ENCODE data around the gene MCTP1. TPM values are rescaled to one million over a fixed set of nuclear protein-coding genes. Genes with fewer than 3 reads are reported as not detected.
"Not testable (repeated sequence)": the region's sequence is repeated elsewhere in the genome, so short reads cannot be mapped to it uniquely, and the experiment has no call there.

MCTP1 gene
- polyA plus RNA-seq, 4 donors: 4.0 to 5.6 (median 5.0) TPM

DNA sequence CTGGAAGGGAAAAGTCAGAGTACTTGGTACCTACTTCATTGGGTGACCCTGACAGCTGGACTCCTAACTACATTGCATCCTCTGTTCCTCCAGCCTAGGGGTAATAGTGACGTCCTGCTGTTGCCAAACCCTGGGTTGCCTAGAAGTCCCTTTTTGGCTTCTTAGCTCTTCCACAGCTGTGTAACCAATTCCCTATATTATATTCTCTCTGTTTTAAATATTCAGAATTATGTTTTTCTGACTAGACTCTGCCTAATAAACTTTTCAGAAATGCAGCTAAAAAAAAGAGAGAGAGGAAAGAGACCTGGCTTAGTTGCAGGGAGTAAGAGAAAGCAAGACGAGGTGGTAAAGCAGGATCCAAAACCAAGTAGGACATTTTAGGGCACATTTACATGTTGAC lies 28.4 kb downstream of the MCTP1 start:
- no peak for DNase-seq (ENCODE audit: low read depth in 4 of 4, low spot score in 3 of 4)

DNA sequence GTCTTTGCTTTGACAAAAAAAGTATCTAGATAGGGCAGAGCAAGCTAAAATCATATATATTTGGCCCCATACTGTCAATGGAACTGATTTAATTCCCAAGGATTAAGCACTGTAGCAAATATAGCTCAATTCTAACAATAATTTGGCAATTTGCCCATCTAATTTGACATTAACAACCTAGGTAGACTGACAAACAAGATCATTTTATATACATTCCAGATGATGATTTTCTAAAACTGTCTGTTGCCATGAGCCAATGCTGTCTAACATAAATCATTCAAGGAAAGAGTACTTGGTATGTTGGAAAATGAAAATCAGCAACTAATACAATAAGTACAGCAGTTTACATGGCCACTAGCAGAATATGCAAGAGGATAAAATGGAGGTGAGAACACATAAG lies 32.1 kb downstream of the MCTP1 start:
- no peak for DNase-seq (ENCODE audit: low read depth in 4 of 4, low spot score in 3 of 4)

DNA sequence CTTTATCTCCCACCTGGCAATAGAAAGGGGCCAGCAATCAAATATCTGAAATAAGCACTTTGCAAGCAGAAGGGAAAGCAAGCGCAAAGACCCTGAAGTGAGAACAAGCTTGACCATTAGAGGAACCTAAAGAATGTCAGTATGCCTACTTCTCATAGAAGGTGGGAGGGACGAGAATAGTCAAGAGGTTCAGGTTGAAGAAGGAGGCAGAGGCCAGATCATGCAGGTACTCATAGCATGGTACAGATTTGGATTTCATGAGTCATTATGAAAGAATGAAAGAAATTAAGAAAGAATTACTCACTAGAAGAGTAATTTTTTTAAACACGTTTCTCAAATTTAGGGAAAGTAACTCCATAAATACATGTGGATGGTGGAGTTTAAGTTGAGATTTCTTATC lies 33.7 kb downstream of the MCTP1 start:
- DNase-seq (ENCODE audit: low read depth in 4 of 4, low spot score in 3 of 4): no peak

DNA sequence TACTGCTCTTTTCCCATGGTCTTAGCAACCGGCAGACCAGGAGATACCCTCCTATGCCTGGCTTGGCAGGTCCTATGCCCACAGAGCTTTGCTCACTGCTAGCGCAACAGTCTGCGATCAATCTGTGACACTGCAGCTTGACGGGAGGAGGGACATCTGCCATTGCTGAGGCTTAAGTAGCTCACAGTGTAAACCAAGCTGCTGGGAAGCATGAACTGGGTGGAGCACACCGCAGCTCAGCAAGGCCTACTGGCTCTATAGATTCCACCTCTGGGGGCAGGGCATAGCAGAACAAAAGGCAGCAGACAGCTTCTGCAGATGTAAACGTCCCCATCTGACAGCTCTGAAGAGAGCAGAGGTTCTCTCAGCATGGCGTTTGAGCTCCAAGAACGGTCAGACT lies 40.4 kb downstream of the MCTP1 start:
- DNase-seq (ENCODE audit: low read depth in 4 of 4, low spot score in 3 of 4): no peak

DNA sequence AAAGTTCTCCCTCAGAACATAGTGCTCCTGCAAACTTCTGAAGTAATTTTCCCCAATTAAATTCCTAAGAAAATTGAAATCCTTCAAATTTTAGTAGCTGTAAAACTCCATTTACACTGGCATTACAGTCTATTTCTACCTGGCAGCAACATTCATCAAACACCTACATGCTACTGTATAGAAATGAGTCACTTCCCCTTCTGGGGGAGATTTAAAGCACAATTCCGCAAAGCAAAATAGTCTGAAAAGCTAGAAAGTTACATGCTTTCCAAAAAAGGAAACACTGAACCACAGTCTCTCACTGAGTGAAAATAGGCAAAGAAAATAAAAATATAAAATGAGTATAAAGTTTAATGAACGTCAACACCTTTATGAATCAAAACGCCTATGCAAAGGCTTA lies 43.3 kb downstream of the MCTP1 start:
- DNase-seq (ENCODE audit: low read depth in 4 of 4, low spot score in 3 of 4): no peak

DNA sequence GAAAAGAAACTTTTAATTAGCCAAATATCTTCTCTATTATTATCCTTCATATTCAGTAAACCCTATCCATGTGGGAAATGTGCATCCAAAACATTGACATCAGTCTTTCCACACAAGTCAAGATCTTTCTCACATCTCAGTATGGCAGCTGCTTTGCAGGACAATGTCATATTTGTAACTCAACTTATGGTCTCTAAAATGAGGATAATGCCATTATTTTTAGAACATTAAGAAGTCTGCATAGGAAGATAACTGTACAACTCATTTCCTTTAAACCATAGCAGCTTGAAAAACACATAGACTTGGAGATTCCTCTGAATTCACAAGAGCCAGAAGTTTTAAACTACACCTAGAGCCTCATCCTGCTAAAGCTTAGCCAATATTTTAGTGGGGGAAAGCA lies 43.7 kb downstream of the MCTP1 start:
- DNase-seq (ENCODE audit: low read depth in 4 of 4, low spot score in 3 of 4): no peak

DNA sequence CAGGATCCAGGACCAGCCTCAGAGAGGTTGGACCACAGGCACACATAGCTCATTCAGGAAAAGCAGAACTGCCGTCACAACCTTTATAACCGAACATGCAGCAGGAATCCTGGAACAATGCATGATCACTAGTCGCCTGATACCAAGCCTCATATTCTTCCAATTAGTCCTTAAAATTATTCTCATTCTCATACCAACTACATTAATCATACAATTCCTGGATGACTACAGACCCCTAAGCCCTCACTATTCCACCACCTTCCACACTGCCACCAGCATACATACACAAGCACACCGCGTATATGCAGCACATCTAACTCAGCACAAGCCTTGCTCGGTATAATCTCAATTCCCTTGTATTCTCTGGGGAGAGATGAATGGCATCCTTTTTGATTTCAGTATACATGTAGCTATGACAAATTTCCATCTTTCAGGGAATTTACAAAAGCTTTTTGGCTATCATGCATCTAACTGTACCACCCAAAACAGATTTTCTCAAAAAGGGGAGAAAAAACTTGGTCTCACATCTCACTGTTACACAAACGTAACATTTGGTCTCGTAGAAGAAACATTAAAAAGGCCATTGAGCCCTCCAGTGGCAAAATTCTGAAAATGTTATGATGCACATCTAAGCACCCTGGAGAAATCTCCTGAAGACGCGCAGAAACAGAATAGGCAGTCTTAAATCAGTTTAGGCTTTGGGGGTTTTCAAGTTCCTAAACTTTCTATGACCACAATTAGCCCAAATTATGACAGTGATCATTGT lies 46.2 kb downstream of the MCTP1 start:
- DNase-seq (ENCODE audit: low read depth in 4 of 4, low spot score in 3 of 4): peak in 2 of 4 donors; percentile 14 to 21

DNA sequence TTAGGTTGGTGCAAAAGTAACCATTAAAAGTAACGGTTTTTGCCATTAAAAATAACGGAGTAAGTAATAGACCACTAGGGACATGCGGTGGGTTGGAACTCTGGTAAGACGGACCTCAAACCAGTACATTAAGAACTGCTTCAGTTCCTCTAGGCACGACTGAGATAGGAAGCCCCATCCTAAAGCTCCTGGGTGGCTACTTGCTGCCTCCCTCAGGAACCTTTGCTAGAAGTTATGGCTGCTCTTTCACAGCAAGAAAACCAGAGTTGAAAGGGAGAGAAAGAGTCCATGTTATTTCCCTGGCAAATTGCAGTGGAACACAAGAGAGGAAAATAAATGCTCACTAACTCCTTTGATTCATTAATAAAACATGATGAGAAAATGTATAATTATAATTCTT lies 47.6 kb downstream of the MCTP1 start:
- no peak for DNase-seq (ENCODE audit: low read depth in 4 of 4, low spot score in 3 of 4)

DNA sequence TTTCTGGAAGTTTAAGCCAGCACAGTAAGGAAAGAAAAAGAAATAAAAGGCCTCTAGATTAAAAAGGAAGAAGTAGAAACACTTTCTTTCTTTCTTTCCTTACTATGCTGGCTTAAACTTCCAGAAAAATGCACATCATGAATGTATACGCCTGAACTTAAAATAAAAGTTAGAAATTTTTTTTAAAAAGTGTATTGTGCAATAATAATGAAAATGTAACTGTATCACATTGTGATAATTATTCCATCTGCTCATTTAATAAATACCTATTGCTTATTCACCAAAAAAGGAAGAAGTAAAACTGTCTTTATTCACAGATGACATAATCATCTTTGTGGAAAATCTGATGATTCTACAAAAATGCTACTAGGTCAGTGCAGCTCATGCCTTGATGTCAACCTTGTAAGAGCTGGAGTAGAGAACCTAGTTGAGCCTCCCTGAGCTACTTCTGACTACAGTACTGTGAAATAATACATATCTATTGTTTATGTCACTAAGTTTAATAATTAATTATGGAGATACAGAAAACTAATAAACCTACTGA lies 49.4 kb downstream of the MCTP1 start:
- DNase-seq (ENCODE audit: low read depth in 4 of 4, low spot score in 3 of 4): no peak

DNA sequence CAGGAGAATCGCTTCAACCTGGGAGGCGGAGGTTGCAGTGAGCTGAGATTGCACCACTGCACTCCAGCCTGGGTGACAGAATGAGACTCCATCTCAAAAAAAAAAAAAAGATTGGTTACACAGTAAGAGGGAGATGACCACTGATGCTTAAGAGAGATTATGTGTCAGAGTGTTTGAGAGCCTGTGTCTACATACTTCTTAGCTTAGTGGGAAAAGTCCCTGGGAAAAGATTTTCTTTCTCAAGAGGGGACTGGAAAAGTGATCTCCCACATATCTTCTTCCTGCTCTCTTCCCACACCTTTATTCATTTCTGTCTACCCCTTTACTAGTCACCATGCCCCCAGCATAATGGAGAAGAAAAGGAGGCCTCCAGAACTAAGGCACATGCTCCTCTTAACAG lies 55.2 kb downstream of the MCTP1 start:
- DNase-seq (ENCODE audit: low read depth in 4 of 4, low spot score in 3 of 4): no peak

DNA sequence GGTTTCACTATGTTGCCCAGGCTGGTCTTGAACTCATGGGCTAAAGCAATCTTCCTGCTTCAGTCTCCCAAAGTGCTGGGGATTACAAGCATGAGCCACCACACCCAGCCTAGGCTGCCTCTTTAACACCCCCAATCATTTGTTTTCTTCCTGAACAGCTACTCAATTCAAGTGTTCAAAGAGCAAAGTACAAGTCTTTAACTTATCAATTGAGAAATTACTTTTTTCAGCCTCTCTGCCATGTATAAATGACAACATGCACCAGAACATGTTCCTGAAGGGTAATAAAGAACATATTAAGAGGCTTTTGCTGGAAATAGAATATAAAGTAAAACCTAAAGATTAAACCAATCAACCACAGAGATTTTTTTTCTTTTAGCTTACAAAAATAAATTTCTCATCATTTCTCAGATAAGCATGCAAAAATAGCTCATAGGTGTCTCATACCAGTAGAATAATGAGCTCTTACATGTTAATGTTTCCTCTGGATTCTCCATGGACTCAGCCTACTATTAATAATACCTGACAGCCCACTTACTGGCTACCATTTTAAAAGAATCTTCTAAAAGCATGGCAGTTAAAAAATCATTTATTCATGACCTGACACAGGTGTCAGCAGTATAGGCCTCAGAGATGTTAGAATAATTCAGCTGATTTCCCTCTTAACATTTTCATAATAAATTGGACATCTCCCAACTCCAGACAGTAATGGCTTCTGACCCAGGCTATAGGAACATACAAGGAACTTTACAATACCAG lies 60.0 kb downstream of the MCTP1 start:
- no peak for DNase-seq (ENCODE audit: low read depth in 4 of 4, low spot score in 3 of 4)

DNA sequence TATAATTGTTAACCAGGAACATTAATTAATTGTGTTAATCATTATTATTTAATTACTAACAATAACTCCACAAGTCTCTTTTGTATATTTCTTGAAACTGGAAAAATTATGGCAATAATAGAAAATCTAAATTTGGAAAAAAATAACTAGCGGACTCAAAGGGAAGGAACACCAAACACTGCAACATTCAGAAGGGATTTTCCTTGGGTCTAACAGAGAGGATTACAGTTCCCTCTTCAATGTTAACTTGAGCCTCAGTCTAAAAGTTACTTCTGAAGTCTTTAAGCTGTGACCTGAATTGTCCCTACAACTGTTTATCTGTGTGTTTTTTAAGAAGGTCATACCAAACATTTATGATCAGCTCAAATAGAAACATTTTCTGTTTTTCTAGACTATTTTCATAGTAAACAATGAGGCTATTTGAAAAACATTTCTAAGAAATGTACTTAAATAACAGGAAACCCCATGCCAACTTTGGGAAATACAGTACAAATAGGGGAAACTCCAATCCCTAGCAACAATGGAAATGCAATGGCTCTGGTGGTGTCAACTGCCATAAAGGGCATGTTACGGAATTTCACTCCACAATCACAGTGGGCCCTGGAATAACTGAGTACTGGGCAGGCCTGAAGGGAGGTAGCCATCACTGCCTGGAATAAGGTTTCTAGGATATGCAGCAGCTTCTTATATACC lies 61.2 kb downstream of the MCTP1 start:
- DNase-seq (ENCODE audit: low read depth in 4 of 4, low spot score in 3 of 4): no peak

DNA sequence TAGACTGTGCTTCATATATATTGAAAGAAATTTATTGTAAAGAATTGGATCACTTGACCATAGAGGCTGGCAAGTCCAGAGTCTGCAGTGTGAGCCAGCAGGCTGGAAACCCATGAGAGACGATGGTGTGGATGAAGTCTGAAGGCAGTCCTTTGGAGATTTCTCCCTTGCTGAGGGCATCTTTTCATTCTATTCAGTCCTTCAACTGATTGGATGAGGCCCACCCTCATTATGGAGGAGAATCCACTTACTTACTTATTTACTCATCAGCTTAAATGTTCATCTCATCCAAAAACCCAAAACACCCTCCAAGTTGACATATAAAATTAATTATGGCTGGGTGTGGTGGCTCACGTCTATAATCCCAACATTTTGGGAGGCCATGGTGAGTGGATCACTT lies 62.1 kb downstream of the MCTP1 start:
- no peak for DNase-seq (ENCODE audit: low read depth in 4 of 4, low spot score in 3 of 4)

DNA sequence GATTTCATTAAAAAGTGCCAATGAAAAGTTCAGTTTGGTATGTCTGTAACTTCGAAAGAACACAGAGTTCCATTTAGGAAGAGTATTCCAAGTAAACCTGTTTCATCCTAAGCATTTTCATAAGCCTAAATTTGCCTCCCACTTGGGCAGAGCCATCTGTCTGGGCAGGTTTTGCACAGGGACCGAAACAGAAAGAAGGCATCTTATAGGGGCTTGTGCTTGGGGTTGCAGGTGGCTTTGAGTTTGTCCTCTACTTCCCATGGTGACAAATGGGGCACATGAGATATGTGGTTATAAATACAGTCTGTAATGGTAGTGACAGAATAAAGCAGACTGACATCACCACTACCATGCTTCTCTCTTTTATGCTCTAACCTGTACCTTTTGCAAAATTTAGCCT lies 63.7 kb downstream of the MCTP1 start:
- DNase-seq (ENCODE audit: low read depth in 4 of 4, low spot score in 3 of 4): no peak

DNA sequence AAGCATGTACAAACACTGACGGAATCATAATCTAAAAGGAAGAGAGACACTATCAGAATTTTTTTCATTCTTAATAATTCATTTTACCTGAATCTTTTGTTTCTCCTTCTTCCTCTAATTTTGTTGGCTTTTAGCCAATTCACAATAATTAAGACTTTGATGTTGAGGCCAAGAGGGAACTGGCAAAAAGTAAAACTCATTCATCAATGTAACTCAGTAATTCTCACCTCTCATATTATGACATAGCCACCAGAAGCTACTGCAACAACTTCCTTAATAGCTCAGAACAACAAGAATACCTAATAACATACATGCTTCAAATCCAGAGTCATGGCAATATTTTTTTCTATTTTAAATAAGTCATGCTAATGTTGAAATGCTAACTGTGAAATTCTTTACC lies 64.5 kb downstream of the MCTP1 start:
- DNase-seq (ENCODE audit: low read depth in 4 of 4, low spot score in 3 of 4): no peak

DNA sequence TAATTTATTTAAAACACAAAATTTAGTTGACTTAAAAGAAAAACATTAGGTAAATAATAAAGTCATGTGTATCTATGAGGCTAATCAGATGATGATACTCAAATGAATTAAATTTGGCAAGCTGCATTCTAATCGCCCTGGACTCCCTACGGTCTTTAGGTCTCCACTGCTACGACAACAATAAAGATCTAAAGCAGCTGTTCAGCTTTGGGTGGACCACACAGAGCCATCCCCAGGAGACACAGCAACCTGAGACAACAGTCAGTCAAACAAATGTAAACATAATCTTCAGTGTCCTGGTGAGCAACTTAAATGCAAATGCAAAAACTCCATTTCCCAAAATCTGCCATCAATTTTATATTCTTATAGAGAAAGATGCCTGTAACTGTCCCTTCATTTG lies 65.5 kb downstream of the MCTP1 start:
- DNase-seq (ENCODE audit: low read depth in 4 of 4, low spot score in 3 of 4): no peak

DNA sequence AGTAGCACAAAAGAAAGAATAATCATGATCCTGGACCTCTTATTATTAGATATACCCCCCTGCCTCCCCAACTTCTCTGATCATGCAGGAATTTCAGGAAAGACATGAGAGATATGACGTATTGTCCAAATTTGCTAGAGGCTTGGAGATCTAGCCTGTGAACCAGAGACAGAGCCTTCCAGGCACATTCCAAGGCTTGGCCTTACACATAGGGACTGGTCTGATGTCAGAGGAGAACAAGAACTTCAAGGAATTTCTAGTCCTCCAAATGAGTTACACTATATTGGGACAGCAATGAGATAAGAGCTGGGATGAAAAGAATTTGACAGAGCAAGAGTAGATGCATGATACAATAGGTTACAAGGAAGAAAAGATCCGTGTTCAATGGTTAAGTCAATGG lies 67.0 kb downstream of the MCTP1 start:
- DNase-seq (ENCODE audit: low read depth in 4 of 4, low spot score in 3 of 4): no peak

DNA sequence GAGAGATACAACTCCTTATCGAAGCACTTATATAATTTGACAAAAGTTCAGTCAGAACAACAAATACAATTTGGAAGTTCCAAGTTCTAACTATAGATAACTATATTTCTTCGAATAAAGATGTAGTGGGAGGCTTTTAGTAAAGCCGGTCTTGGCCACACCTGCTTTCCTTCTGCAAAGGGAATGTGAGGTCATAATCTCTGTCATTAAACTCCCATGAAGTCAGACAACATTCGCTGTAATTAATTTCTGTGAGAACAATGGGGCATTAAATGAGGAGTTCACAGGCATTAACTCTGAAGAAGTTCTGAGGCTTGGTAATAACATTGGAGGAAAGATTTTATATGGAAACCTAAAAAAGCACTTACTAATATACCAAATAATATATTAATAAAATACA lies 67.5 kb downstream of the MCTP1 start:
- DNase-seq (ENCODE audit: low read depth in 4 of 4, low spot score in 3 of 4): no peak

DNA sequence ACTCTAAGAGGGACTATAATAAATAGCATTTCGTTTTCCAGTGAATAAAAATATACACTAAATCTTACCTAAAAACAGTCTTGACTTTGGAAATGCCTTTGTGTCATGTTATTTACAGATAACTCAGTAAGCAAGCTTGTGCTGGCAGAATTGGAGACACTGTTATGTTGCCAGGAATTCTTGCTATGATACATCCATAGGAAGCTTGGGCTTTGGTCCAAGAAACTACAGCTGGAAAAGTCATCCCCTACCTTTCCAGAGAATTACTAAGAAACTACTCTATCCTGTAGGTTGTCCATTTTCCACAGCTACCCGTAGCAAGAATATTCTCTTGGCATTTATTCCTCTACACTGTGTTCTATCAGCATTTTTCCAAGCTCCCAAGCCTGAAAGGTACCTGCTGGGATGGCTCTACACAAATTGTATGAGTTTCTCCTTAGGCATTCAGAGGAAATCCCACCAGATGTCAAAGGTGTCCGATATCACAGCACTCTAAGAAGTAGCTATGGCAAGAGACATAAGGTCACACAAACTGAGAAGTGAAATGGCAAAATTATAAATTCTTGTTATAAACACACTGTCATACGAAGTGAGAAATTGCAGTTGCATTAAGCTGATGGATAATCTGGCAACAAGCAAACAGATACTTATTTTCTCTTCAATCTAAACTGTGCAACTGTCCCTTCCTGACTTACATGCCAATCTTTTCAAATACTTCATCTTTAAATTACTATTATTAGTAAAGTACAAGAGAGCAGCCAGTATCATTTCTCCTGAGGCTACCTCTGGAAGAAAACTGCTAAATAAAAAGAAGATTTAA lies 68.5 kb downstream of the MCTP1 start:
- DNase-seq (ENCODE audit: low read depth in 4 of 4, low spot score in 3 of 4): no peak

DNA sequence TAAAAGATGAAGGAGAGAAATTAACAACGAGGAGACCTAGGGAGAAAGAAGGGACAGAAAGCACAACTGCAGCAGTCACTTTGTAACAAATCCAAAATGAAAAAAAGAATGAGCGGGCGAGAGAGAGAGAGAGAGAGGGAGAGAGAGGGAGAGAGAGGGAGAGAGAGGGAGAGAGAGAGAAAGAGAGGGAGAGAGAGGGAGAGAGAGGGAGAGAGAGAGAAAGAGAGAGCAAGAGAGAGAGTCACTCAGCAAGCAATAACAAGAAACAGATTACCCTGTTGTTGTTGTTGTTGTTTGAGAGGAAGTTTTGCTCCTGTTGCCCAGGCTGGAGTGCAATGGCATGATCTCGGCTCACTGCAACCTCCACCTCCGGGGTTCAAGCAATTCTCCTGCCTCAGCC lies 77.1 kb downstream of the MCTP1 start:
- DNase-seq (ENCODE audit: low read depth in 4 of 4, low spot score in 3 of 4): not testable (repeated sequence)

DNA sequence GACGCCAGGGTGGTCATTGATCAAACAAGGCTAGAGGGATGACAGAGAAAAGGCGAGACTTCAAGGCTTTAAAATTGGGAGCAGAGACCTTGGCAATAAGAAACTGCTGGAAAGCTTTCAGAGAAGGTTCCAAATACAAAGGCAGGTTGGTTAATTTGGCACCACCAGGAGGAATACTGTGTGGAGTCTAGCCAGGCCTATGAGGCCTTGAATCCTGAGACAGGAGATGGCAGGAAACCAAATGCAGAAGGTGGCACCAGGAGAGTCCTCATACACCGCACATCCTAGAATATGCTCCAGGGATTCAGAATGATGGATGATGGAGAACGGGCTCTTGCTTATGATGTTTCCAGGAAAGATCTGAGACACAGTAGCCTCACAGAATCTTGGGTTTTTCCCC lies 90.0 kb downstream of the MCTP1 start:
- DNase-seq (ENCODE audit: low read depth in 4 of 4, low spot score in 3 of 4): no peak
